ENCODE data around the gene PRTG. TPM values are rescaled to one million over a fixed set of nuclear protein-coding genes. Genes with fewer than 3 reads are reported as not detected.

The PRTG gene
- total RNA-seq, 1 donor from 2014 or later, result 19.0 TPM

Other genes starting within 250 kb of the PRTG start
- 4.3 and 9.7 TPM in 2 replicates for gene DNAAF4, start 234.9 kb downstream of the PRTG start, total RNA-seq
- gene PYGO1, start 154.8 kb downstream of the PRTG start, total RNA-seq, result 1.4 and 12.4 TPM in 2 replicates

Measured in renal cortical epithelial cell (primary cell).